K562 (cell line): ENCODE results near the gene GABPB2. TPM values are rescaled to one million over a fixed set of nuclear protein-coding genes. Genes with fewer than 3 reads are reported as not detected.

Experiments
- ATF7 ChIP-seq: fragments of 450-650 bp; IDR thresholded peaks from 2 replicates; pipeline ENCODE4 v1.7.1; 2014; ENCODE audit warnings: mild to moderate bottlenecking, moderate library complexity
- CCAR2 ChIP-seq: fragments of 200-400 bp; formaldehyde crosslinking; IDR thresholded peaks from 2 replicates; pipeline ENCODE4 v1.6.1; 2017; ENCODE audit warnings: mild to moderate bottlenecking, low read depth, low read length
- ESRRA ChIP-seq: fragments of 450-650 bp; IDR thresholded peaks from 2 replicates; pipeline ENCODE4 v1.6.1; 2014; ENCODE audit warnings: low read depth, mild to moderate bottlenecking, moderate library complexity, borderline replicate concordance
- GABPA ChIP-seq: fragments of 200-800 bp; sonication (Bioruptor generic); conservative IDR thresholded peaks from 2 replicates; pipeline ENCODE4 v1.6.1; 2016; ENCODE audit warnings: low read depth, missing genetic modification characterization, missing compliant biosample characterization
- ILK ChIP-seq: fragments of 450-650 bp; IDR thresholded peaks from 2 replicates; pipeline ENCODE4 v1.6.1; 2016; ENCODE audit warnings: missing genetic modification characterization, low read depth, mild to moderate bottlenecking, missing compliant biosample characterization, moderate library complexity, borderline replicate concordance
- KAT7 ChIP-seq: sonication (generic); formaldehyde crosslinking; IDR thresholded peaks from 2 replicates; pipeline ENCODE4 v1.8.0; 2022; ENCODE audit warnings: missing genetic modification reagents, mild to moderate bottlenecking, borderline replicate concordance
- KLF16 ChIP-seq: IDR thresholded peaks from 2 replicates; pipeline ENCODE4 v1.6.1; 2016; ENCODE audit warnings: antibody characterized with exemption
- LCOR ChIP-seq: sonication (generic); formaldehyde crosslinking; IDR thresholded peaks from 2 replicates; pipeline ENCODE4 v1.8.0; 2022; ENCODE audit warnings: mild to moderate bottlenecking, missing genetic modification reagents
- MXI1 ChIP-seq: IDR thresholded peaks from 2 replicates; pipeline ENCODE4 v1.6.1; 2011; ENCODE audit warnings: low read depth, mild to moderate bottlenecking, improper control_type of control experiment, low read length
- NBN ChIP-seq: fragments of 450-650 bp; IDR thresholded peaks from 2 replicates; pipeline ENCODE4 v1.6.1; 2016; ENCODE audit warnings: low read depth, mild to moderate bottlenecking
- NR1H2 ChIP-seq: sonication (generic); formaldehyde crosslinking; IDR thresholded peaks from 2 replicates; pipeline ENCODE4 v1.4.0; 2020; ENCODE audit warnings: mild to moderate bottlenecking, missing genetic modification reagents
- POU5F1 ChIP-seq: fragments of 150-350 bp; IDR thresholded peaks from 2 replicates; pipeline ENCODE4 v1.6.1; 2014; ENCODE audit warnings: borderline replicate concordance, low read length, low read depth, mild to moderate bottlenecking; ENCODE audit not compliant: partially characterized antibody
- RBM34 ChIP-seq: fragments of 200-400 bp; formaldehyde crosslinking; IDR thresholded peaks from 2 replicates; pipeline ENCODE4 v1.6.1; 2018; ENCODE audit warnings: low read length, borderline replicate concordance; ENCODE audit not compliant: insufficient read depth
- SAP30 ChIP-seq: fragments of 200-600 bp; sonication (generic); IDR thresholded peaks from 2 replicates; pipeline ENCODE4 v1.6.1; 2012; ENCODE audit warnings: borderline replicate concordance, low read depth, mild to moderate bottlenecking, moderate library complexity, low read length, control low read depth, inconsistent platforms; ENCODE audit not compliant: insufficient read depth, poor library complexity, severe bottlenecking
- SMAD2 ChIP-seq: fragments of 150-350 bp; IDR thresholded peaks from 2 replicates; pipeline ENCODE4 v1.6.1; 2014; ENCODE audit warnings: low read depth, mild to moderate bottlenecking, low read length
- TAF1 ChIP-seq: IDR thresholded peaks from 2 replicates; pipeline ENCODE4 v1.6.1; 2011; ENCODE audit warnings: mild to moderate bottlenecking, low read length, moderate library complexity; ENCODE audit not compliant: insufficient read depth, control insufficient read depth, severe bottlenecking; ENCODE audit errors: extremely low read depth
- TAL1 ChIP-seq: fragments of 450-650 bp; IDR thresholded peaks from 2 replicates; pipeline ENCODE4 v1.6.1; 2016; ENCODE audit warnings: mild to moderate bottlenecking
- TBP ChIP-seq: optimal IDR thresholded peaks from 2 replicates; pipeline ENCODE3; 2011; ENCODE audit warnings: low read depth, low read length, improper control_type of control experiment
- ZC3H4 ChIP-seq: sonication (generic); formaldehyde crosslinking; IDR thresholded peaks from 2 replicates; pipeline ENCODE4 v1.9.0; 2021; ENCODE audit warnings: missing genetic modification reagents, borderline replicate concordance
- ZKSCAN1 ChIP-seq: fragments of 150-350 bp; IDR thresholded peaks from 2 replicates; pipeline ENCODE4 v1.6.1; 2016; ENCODE audit warnings: low read depth, low read length
- ZMIZ1 ChIP-seq, 2 experiments: fragments of 150-350 bp in 1 of 2; IDR thresholded peaks; 2 replicates each; pipeline ENCODE4 v1.6.1; 2012 to 2016; ENCODE audit warnings: low read depth in 2 of 2, low read length in 2 of 2, mild to moderate bottlenecking in 1 of 2, moderate library complexity in 1 of 2
- polyA plus RNA-seq, 8 experiments: library from polyadenylated mRNA; depleted of rRNA in 4 of 8; stranded (reverse) in 5 of 8; unstranded in 3 of 8; fragments of >200 nt; fragmentation: Nextera tagmentation in 2 of 8; fragmentation: Illumina TruSeq in 1 of 8; extraction: Ambion mirVana in 2 of 8; extraction: Trizol in 1 of 8; gene quantifications; 2 replicates each; pipeline versions ENCODE4 v1.2.1 to v1.2.3, GENCODE V29; 2011 to 2014; ENCODE audit warnings: inconsistent platforms in 1 of 8, missing spikeins in 1 of 8
- total RNA-seq, 7 experiments: library from RNA; depleted of rRNA in 6 of 7; stranded (reverse); fragments of >200 nt in 6 of 7; fragmentation: Illumina TruSeq in 2 of 7; extraction: Trizol in 2 of 7; gene quantifications; 2 replicates each; pipeline versions ENCODE4 v1.2.1 to v1.2.3, GENCODE V29; 2011 to 2021; ENCODE audit warnings: low replicate concordance in 1 of 7
- TF ChIP-seq, protein P1 (sequence below): fragments of 250-450 bp; sonication (Bioruptor Pico); IDR thresholded peaks from 2 replicates; pipeline ENCODE4 v1.4.0; 2020; ENCODE audit warnings: mild to moderate bottlenecking, moderate library complexity

GABPB2 gene
- total and polyA plus RNA-seq, 9 of the 15 experiments (the other 6 are each of a cell fraction or from before 2014, with no cell fraction given) = 2.2 to 13.3 (median 6.1) TPM

DNA sequence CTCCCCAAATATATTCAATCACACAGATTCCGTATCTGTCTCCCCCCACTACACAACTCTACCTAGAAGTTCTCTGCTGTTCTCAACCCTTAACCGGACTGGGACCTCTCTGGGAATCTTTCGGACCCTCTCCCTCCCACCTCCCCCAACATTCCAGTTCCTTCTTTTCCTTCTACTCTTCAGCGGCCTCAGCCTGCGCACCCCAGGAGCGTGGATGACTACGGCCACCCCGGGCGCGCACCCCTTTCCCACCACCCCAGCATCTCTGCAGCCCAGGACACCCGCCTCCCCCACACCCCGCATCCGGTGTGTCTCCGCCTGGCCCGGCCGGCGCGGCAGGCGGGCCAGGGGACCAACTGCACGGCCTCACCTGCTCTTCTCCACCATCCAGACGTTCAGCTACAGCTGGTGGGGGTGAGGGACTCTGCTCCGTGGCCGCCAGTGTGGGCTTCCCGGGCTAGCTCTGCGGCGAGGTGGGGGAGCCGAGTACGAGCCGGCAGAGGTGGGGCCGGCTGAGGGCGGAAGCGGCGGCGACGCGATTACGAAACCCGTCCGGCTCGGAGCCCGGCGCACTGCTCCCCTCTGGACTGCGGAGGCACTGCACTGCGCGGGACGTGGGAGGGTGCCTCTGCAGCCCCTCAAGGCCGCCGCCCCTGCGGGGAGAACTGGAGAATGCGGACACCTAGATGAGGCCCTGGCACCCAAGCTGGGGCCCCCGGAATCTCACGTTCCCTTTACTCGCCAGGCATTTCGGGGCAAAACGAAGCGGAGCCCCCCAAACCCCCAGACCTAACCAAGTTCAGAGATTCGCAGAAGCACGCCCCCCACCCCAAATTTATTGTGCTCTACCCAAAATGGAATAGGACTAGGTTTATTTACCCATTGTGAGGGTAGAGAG is 11.2 kb upstream of the GABPB2 start, which contains the start of gene CDC42SE1 (continued):
- TF ChIP-seq ZMIZ1 (IDR thresholded peaks at IDR 0.05; ENCODE audit: low read depth in 2 of 2, low read length in 2 of 2) (peak in 1 of 2 experiments; percentile 28; a peak in 1 of 4 replicates), POU5F1 (no peak), TBP (peak; percentile 70), ILK (tag) (no peak), SMAD2 (no peak), SAP30 (peak; percentile 53), ESRRA (peak; percentile 66; the same call in 1 of the 2 replicates), ATF7 (peak; percentile 86), NR1H2 (CRISPR knock-in tag) (no peak), MXI1 (peak; percentile 47), GABPA (peak; percentile 88), KAT7 (peak; percentile 63; the same call in 1 of the 2 replicates), CCAR2 (no peak), ZKSCAN1 (peak; percentile 46; the same call in 1 of the 2 replicates), KLF16 (peak; percentile 58; the same call in 1 of the 2 replicates), NBN (peak; percentile 92; the same call in 1 of the 2 replicates), RBM34 (0 out of 2 replicates have a peak, but pooled peaks have one; percentile 46), LCOR (0 out of 2 replicates have a peak, but pooled peaks have one; percentile 40), ZC3H4 (CRISPR knock-in tag) (no peak; the same call in 1 of the 2 replicates), TAF1 (peak; percentile 94), TAL1 (peak; percentile 2; the same call in 1 of the 2 replicates)
- TF ChIP-seq, protein P1, sequence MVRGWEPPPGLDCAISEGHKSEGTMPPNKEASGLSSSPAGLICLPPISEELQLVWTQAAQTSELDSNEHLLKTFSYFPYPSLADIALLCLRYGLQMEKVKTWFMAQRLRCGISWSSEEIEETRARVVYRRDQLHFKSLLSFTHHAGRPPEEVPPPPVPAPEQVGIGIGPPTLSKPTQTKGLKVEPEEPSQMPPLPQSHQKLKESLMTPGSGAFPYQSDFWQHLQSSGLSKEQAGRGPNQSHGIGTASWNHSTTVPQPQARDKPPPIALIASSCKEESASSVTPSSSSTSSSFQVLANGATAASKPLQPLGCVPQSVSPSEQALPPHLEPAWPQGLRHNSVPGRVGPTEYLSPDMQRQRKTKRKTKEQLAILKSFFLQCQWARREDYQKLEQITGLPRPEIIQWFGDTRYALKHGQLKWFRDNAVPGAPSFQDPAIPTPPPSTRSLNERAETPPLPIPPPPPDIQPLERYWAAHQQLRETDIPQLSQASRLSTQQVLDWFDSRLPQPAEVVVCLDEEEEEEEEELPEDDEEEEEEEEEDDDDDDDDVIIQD (CRISPR knock-in tag) = no peak
